Amniotic stem cell (primary cell): ENCODE results near the gene TUBA4A.
A peak's percentile ranks its signal among the peaks of the same experiment; 100 is the strongest.

Experiments
- DNase-seq: peaks from one replicate; lab custom pipeline; 2025; lab: John Stamatoyannopoulos, UW

TUBA4A gene

DNA sequence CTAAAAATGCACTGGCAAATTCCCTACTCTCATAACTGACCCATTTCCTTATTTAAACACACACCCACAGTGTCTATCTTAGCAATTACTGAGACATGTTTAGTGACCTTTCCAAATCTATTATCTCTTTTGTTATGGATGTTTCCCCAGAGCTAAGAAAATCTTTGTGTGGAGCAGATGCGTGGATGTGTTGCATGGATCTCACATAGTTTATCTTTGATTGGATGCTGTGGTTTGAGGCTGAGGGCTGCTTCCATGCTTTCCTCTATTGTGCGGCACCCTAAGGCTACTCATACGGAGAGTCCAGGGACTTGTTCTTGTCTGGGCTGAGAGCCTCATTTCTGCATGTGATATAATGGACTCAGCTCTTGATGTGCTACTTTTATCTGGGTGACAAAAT is 19.4 kb downstream of the TUBA4A start:
- DNase-seq, result no peak

DNA sequence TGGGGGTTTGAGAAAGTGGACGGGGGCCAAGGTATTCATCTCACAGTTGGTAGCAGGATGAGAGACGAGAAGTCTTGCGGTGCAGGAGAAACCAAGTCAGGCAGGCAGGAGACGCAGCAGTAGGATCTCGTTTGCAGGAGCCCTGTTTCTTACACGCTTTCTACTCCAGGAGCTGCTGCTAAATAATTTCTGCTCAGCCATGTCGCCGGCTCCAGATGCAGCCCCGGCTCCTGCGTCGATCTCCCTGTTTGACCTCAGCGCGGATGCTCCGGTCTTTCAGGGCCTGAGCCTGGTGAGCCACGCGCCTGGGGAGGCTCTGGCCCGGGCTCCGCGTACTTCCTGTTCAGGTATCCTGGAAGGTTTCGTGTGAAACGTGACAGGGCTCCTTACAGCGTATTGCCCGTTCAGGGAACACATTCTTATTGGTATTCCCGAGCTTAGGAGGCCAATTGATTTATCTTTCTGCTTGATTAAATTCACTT is 23.6 kb downstream of the TUBA4A start:
- DNase-seq, result no peak

DNA sequence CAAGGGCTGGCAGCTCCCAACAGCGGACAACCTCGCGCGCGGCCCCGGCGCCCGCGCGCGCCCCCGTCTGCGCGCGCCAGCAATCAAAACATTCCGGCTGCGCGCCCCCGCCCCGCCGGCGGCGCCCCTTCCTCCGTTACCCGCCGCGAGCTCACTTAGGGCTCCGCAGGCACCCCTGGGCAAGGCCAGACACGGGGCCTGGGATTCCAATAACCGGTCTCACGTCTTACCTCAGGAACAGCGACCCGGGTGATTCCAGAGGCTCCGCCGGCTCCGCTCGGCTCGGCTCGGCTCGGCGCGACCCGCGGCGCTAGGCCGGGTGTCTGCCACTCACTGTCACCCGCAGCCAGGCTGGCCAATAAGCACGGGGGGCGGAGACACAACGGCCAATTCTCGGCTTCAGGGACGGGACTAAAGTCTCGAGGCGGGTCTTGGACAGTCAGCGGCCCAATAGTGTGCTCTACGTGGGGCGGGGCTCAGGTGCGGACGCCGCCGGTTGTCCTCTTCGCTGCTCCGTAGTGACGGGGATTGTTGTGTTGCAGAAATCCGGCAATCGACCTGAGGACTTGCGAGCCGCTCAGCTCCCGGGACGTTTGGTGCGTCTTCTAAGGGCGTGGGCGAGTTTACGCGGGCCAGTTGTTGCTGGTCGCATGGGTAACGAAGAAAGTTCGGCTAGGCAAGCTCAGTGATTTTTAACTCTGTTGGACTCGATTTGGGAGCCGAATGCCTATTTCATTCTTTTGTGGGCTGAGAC is 24.2 kb downstream of the TUBA4A start, which contains the start of the genes ANKZF1 and ATG9A:
Gene ANKZF1, plus strand, starts transcription at position 502 of the 754 bp plus-strand sequence. CDS start 452 bp downstream, outside the sequence.
Gene ATG9A, minus strand, starts transcription at position 332 of the 754 bp plus-strand sequence. CDS start 1,612 bp downstream, outside the sequence.
- peak; percentile 99 for DNase-seq

GRCh38 chr2:219228911-219229304 is 24.8 kb downstream of the TUBA4A start:
- DNase-seq, result no peak

DNA sequence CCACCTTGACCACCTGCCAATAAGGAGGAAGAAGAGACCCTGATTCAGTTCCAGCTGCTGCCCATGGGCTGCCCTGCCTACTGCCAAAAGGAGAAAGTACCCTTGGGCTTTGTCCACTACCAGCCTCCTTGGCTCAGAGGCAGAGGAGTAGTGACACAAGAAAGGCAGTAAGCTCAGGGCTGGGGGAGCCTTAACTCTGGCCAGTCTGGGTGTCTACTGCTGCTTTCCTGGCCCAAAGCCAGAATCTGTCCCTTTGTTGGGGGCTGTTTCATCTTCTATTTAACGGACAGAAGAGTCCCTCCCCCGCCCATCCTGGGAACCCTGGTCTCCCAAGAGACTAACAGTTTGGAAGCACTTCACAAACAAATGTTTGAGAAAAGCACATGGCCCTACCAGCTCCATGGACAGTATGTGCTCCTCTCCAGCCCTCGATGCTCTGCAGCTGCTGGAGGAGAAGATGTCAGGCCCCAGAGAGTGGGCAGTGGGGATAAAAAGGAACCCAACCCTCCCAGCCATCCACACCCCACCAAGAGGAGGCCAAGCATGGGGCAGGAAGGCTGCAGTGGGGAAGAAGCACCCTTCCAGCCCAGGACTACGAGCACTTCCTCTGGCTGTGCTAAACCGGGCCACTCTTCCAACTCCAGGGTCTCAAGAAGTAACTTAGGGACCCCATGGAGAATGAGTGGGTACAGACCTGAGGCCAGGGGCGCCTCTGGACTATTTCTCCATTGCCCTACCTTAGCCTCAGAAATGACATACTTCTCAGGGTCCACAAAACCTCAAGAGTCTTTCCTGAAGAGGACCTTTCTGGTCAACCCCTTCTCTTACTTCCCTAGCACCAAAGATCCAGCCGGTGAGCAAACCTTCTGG is 25.4 kb downstream of the TUBA4A start:
- DNase-seq, result no peak

DNA sequence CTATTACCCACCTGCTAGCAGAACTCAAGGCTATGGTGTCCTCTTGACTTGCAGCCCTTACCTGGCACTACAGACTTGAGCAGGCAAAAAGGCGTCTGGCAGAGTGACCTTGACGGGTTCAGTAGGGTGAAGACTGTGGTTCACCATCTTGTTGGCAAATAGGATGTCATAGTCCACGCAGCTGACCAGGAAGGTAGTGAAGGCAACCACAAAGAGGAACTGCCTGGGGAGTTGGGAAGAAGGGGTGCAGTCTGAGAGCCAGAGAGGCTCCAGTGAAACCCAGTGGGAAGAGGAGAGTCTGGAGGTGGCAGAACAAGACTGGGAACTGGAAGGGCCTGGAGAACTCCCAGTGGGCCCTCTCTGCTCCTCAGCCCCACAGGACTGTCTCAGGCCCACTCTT is 28.4 kb downstream of the TUBA4A start:
- no peak for DNase-seq

- no peak for DNase-seq
Measured at GRCh38 chr2:219223831-219224610, 29.7 kb downstream of the TUBA4A start.

DNA sequence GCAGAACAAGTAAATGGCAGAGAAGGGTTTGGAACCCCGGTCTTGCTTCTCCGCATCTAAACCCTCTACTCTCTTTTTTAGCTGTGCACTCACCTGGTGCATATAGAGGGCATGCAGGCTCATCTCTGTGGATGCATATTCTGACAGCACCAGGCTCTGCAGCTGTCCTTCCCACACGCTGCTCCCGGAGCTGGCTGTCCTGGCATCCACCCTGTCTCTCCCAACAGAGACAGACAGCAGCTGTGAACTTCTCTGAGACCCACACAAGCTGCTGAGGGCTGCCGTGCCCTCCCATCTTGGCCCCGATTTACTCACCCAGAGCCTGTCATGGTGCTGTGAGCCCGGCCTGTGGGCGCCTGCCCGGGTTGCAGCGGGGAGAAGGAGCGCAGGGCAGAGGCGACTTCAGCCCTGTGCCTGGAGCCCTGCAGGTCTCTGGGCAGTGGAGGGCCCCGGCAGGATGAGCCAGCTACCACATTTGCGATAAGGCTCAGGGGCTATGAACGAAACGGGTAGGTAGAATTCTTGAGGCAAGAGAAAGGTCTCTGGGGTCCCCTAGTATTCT is 31.7 kb downstream of the TUBA4A start:
- no peak for DNase-seq

GRCh38 chr2:219220652-219221402 is 32.9 kb downstream of the TUBA4A start:
- DNase-seq, result no peak

GRCh38 chr2:219219784-219220532 is 33.8 kb downstream of the TUBA4A start:
- DNase-seq, result no peak

DNA sequence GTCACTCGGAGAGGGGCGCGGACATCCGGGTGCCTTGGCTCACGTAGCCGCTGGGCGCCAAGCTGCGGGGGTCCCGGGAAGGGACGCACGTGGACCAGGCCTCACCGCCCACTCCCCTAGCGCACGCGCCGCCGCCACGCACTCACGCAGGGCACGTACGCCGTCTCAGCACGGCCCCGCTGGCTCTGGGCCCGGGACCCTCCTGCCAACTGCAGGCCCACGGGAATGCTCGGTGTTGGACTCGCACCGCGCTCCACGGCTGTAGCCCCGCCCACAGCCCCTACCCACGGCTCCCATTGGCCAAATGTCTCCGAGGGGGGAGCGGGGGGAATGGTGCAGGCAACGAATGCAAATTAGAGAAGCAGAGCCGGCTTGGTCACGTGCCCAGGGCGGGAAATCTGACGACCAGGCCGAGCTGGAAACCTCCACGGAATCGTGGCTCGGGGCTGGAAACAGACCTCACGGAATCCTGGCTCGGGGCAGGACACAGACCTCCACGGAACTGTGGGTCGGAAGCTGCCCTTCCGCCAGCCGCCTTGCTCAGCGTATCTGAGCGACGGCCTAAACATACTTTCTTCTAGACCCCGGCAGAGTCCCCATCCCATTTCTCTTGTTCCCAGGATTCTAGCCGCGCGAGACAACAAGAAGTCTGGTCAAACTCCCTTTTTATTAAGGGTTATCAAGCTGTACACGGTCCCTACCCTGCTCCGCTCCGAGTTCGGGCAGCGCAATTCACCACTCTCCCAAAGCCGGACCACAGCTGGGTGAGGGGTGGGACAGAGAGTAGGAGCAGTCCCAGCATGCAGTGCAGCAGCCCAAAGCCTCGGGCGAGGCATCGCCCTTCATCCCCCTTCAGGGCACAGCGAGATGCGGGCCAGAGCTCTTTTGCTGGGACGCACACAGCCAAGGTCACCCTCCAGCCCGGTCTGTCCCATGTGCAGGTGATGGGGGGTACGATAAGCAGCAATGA is 34.7 kb downstream of the TUBA4A start, which contains the start of gene ABCB6:
Gene ABCB6, minus strand, starts transcription at position 227 of the 970 bp plus-strand sequence. CDS start 285 bp downstream, outside the sequence.
- peak; percentile 90 for DNase-seq

- peak; percentile 43 for DNase-seq
Measured at GRCh38 chr2:219218217-219218731, 35.4 kb downstream of the TUBA4A start.

GRCh38 chr2:219216535-219216915 is 37.2 kb downstream of the TUBA4A start:
- DNase-seq, result no peak

GRCh38 chr2:219215871-219216534 is 37.7 kb downstream of the TUBA4A start:
- no peak for DNase-seq

- DNase-seq, result no peak
Measured at GRCh38 chr2:219214786-219215185, 38.9 kb downstream of the TUBA4A start.

DNA sequence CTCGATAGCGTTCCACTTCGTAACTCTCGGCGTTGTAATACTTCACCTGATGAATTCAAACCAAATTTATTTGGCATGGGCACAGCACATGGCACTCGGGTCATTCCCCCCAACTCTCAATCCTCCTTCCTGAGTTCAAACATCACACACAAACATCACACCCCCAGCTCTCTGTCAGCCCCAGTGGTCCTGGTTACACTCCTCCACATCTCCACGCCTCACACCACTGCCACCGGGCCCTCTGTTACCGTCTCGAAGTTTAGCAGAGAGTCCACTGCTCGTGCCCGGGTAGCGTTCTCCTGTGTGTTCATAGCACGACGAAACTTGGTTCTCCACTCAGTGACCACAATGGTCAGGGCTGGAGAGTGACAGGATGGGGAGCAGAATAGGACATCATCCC is 39.6 kb downstream of the TUBA4A start:
- DNase-seq, result no peak

DNA sequence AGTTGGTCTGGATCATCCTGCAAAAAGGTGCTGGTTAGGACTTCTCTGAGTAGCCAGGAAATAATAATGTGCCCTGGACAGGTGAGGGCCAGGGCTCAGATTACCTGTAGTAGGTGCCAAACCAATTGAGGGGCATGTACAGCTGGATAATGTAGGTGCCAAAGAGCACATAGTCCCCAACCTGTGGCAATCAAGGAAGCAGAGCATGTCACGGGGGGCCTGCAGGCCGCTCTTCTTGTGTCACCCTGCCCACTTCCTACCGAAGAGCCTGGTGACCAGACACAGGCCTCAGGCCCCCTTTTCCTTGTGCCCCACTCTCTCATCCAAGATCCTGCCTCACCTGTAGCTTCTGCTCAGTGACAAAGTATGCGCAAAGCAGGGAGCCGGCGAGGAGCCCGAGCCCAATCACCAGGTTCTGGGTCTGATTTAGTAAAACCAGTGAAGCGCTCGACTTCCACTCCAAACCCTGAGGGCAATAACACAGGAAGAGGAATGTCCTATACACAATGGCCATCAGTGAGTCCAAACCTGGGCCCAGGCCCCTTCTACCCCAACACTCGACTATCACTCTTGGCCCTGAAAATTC is 40.1 kb downstream of the TUBA4A start:
- DNase-seq, result no peak

- DNase-seq, result no peak
Measured at GRCh38 chr2:219213026-219213415, 40.7 kb downstream of the TUBA4A start.
